ENCODE measurements around the gene DLG2.
"Not testable (repeated sequence)": the region's sequence is repeated elsewhere in the genome, so short reads cannot be mapped to it uniquely, and the experiment has no call there.

Gene DLG2

DNA sequence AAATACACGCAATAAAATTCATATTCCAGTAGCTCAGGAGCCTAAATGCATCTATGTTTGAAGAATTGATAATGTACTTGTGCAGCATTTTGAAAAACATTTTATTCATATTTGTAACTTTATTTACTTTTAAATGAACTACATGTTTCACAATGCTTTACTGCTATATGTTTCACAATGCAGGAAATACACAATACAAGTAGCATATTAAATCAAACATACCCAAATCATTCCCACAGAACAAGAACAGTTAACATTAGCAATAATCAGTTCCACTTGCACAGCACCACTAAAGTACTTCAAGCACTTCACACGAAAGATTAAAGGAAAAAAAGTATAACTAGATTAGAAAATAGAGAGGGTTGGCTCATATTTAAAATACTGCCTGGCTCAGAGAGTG is 1997.4 kb downstream of the DLG2 start:
- no peak for DNase-seq (ENCODE audit: low read depth)

GRCh38 chr11:83628622-83629355 is 1998.4 kb downstream of the DLG2 start:
- no peak for DNase-seq (ENCODE audit: low read depth)

- DNase-seq (ENCODE audit: low read depth), result no peak
Measured at GRCh38 chr11:83625336-83625735, 2001.8 kb downstream of the DLG2 start.

DNA sequence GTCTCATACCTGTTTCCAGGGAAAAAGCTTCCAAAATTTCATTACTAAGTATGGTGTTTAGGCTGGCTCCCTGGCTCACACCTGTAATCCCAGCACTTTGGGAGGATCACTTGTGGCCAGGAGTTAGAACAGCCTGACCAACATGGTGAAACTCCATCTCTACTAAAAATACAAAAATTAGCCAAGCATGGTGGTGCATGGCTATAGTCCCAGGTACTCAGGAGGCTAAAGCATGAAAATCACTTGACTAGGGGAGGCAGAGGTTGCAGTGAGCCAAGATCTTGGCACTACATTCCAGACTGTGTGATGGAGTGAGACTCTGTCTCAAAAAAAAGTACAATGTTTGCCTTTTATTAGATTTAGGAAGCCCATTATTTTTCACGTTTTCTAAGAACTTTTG is 2009.5 kb downstream of the DLG2 start:
- no peak for DNase-seq (ENCODE audit: low read depth)

DNA sequence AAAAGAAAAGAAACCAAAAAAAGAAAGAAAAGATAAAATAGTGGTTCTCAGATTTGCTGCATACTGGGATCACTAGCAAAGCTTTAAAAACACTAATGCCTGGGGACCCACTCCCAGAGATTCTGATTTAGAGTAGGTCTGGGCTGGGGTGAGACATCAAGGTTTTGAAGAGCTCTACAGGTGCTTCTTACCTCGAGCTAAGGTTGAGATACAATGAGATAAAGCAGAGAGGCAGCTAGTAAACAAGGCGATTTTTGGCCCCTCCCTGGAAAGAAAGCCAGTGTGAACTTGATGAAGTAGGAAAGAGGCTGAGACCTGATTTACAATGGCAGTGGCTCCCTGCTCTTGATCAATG is 2013.4 kb downstream of the DLG2 start:
- no peak for DNase-seq (ENCODE audit: low read depth)

GRCh38 chr11:83612891-83613766 is 2014.0 kb downstream of the DLG2 start:
- DNase-seq (ENCODE audit: low read depth), result no peak

DNA sequence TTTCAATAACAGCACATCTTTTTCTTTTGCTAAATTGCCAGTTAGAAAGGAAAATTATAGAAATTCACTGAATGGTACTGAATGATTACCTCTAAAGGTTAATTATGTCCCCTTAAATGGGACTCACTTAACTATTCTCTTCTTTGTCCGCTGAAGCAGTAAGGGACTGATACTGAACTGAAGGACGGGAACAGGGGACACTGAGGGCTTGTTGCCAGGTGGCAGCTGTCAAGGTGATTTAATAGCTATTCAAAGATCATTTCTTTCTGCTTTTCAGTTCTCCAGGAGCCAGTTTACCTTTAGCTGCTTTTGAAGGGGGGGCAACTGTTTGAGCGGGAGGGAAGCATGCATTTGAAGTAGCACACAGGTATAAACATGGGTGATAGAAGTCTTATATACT is 2015.5 kb downstream of the DLG2 start:
- no peak for DNase-seq (ENCODE audit: low read depth)

- DNase-seq (ENCODE audit: low read depth), result no peak
Measured at GRCh38 chr11:83611031-83611430, 2016.1 kb downstream of the DLG2 start.

DNA sequence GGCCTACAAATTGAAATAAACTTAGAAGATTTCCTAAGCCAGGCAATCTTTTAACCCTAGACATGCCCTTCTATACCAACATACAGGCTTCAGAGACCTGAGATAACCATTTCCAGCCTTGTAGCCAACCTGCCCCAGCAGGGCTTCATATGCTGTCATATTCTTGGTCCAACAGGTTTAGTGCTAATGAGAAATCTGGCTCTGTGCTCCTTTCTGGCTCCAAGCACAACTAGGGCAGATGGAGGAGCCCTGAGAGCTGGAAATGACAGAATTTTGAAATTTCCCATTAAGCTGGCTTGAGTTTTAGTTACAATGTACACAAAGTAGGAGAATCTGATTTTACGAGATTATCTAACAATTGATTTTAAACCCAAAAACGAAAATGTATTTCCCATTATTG is 2018.0 kb downstream of the DLG2 start:
- DNase-seq (ENCODE audit: low read depth), result no peak

- no peak for DNase-seq (ENCODE audit: low read depth)
Measured at GRCh38 chr11:83608571-83608970, 2018.6 kb downstream of the DLG2 start.

DNA sequence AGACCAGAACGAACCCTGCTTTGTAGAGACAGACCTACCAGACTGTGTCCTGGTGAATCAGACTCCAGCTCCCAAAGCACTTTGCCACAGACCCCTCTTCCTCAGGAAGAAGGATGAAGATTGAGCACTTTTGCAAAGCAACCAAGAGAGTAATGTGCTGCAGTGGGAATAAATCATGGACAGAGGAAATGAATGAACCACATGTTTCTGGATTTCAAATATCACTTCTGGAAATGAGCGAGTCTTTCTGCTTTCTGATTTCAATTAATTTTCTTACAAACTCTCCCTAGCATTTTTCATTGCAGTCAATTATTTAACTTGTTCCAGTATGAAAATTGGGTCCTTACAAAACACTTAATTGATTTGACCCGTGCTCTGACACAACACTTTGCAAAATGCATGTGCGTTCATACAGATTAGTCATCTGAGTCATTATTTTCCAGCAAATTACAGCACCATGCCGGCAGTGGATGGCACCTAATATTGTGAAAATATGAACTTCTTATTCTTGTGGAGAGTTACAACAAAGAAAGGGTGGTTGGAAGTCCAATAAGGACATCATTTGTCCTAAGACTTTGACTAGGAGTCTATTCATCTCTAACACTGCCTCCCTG is 2025.1 kb downstream of the DLG2 start:
- peak; percentile 5 for DNase-seq (ENCODE audit: low read depth)

GRCh38 chr11:83601201-83601913 is 2025.8 kb downstream of the DLG2 start:
- no peak for DNase-seq (ENCODE audit: low read depth)

DNA sequence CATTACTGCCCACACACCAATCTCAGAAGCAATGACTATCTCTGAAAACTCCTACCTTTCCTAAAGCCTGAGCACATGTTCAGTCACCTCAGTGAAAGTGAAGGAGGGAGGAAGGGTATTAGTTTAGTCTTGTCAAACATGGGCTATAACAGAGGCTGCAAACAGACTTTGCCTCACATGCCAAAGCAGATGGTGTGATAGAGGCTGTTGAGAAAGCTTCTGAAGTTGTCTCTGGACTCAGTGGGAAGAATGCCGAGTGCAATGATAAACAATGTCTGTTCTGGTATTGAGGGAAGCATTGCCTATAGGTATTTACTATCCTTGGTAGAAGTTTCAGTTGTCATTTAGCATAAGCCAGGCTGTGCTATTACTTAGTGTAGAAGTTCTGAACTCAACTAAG is 2026.5 kb downstream of the DLG2 start:
- DNase-seq (ENCODE audit: low read depth), result no peak

GRCh38 chr11:83599066-83599465 is 2028.1 kb downstream of the DLG2 start:
- DNase-seq (ENCODE audit: low read depth), result no peak

DNA sequence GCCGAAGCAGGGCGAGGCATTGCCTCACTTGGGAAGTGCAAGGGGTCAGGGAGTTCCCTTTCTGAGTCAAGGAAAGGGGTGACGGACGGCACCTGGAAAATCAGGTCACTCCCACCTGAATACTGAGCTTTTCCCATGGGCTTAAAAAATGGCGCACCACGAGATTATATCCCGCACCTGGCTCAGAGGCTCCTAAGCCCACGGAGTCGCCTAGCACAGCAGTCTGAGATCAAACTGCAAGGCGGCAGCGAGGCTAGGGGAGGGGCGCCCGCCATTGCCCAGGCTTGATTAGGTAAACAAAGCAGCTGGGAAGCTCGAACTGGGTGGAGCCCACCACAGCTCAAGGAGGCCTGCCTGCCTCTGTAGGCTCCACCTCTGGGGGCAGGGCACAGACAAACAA is 2039.3 kb downstream of the DLG2 start:
- DNase-seq (ENCODE audit: low read depth), result not testable (repeated sequence)

DNA sequence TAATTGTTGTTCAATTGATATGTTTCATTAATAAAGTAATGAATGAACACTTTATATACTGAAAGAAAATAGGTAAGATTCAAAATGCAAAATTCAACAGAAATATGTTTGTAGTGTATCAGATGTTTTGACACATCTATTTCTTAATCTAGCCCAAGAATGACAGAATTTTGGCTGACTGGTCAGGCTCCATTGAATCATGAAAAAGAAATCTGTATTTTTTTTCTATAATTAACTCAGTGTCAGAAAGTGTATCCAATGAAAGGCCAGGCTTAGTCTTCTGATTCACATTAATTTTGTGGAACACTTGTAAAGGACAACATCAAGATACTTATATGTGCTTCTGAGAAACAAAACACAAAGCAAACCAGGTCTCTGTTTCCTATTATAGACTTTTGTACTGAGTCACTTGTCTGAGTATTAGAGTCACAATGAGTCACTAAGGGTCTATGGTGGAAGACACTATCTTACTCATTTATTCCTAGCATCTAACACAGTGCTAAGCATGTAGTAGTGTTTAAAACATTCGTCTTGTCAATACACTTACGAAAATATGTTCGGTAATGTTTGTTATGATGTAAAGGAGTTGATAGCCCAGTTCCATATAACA is 2043.3 kb downstream of the DLG2 start:
- peak; percentile 31 for DNase-seq (ENCODE audit: low read depth)

DNA sequence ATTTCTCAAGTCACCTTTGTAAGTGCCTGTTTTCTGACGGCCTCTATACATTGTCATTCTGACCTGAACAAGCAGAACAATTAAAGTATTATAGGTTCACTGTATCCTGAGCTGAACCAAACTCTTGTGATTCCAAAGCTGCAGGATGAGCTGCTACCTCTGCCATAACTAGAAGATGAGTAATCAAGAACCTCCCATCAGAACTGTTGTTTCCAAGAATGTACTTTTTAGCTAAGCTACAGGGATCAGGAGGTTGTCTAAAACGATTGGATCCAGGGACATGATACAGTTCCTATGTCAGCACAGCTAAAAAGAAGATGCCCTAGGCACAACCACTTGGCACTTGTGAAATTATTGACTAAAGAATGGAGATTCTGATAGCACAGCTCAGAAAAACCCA is 2052.6 kb downstream of the DLG2 start:
- no peak for DNase-seq (ENCODE audit: low read depth)

GRCh38 chr11:83572581-83573496 is 2054.3 kb downstream of the DLG2 start:
- peak; percentile 37 for DNase-seq (ENCODE audit: low read depth)

GRCh38 chr11:83571302-83571701 is 2055.8 kb downstream of the DLG2 start:
- peak; percentile 60 for DNase-seq (ENCODE audit: low read depth)

GRCh38 chr11:83569134-83569805 is 2057.9 kb downstream of the DLG2 start:
- no peak for DNase-seq (ENCODE audit: low read depth)
